ENCODE results near the gene HDAC8. TPM values are rescaled to one million over a fixed set of nuclear protein-coding genes. Genes with fewer than 3 reads are reported as not detected.

The HDAC8 gene
- total and polyA plus RNA-seq, 9 of the 15 experiments (the other 6 are each of a cell fraction or from before 2014, with no cell fraction given) = 18.9 to 53.8 (median 28.7) TPM

GRCh38 chrX:72539822-72540221, 32.8 kb downstream of the HDAC8 start (continued):
- TF ChIP-seq ZBTB40 (IDR thresholded peaks at IDR 0.05) = no peak
- no peak for TF ChIP-seq ZBTB40 (CRISPR knock-in tag; IDR thresholded peaks at IDR 0.05)
- no peak for TF ChIP-seq POLR3G (IDR thresholded peaks at IDR 0.05; ENCODE audit: extremely low read depth, insufficient read length, insufficient replicate concordance)
- no peak for TF ChIP-seq MXD1 (CRISPR knock-in tag; IDR thresholded peaks at IDR 0.05; ENCODE audit: borderline replicate concordance, poor library complexity, severe bottlenecking)
- no peak for TF ChIP-seq CBX3 (IDR thresholded peaks at IDR 0.05; ENCODE audit: borderline replicate concordance in 1 of 2, low read length in 2 of 2)
- no peak for TF ChIP-seq CHD7 (IDR thresholded peaks at IDR 0.05; ENCODE audit: low read depth, low read length)
- TF ChIP-seq LARP7 (IDR thresholded peaks at IDR 0.05) = no peak
